H9 (cell line): ENCODE data around the gene TRIM42. TPM values are rescaled to one million over a fixed set of nuclear protein-coding genes. Genes with fewer than 3 reads are reported as not detected.

Experiments used
- DNase-seq: peaks from one replicate; pipeline ENCODE4 v3.0.0-alpha.2; 2017
- H2AFZ ChIP-seq: one replicate; pipeline ENCODE4 v1.6.1; 2013; ENCODE audit warnings: mild to moderate bottlenecking, low read length, control low read depth, moderate library complexity
- H2AK5ac ChIP-seq: 2 replicates; pipeline ENCODE4 v1.6.1; 2013; ENCODE audit warnings: low read length, control low read depth, mixed read lengths; ENCODE audit not compliant: insufficient read length
- H2BK120ac ChIP-seq: one replicate; pipeline ENCODE4 v1.6.1; 2013; ENCODE audit warnings: low read depth, mild to moderate bottlenecking, low read length, control low read depth, inconsistent platforms; ENCODE audit not compliant: poor library complexity, severe bottlenecking
- H2BK12ac ChIP-seq: 2 replicates; pipeline ENCODE4 v1.6.1; 2013; ENCODE audit warnings: low read length, control low read depth, mixed read lengths, low read depth; ENCODE audit not compliant: insufficient read length
- H2BK15ac ChIP-seq: 2 replicates; pipeline ENCODE4 v1.6.1; 2013; ENCODE audit warnings: low read depth, low read length, control low read depth
- H2BK20ac ChIP-seq: one replicate; pipeline ENCODE4 v1.6.1; 2013; ENCODE audit warnings: low read depth, mild to moderate bottlenecking, low read length, control low read depth, inconsistent platforms; ENCODE audit not compliant: poor library complexity, severe bottlenecking
- H2BK5ac ChIP-seq: 2 replicates; pipeline ENCODE4 v1.6.1; 2013; ENCODE audit warnings: low read length, control low read depth, mixed read lengths; ENCODE audit not compliant: insufficient read length
- H3K14ac ChIP-seq: 2 replicates; pipeline ENCODE4 v1.6.1; 2013; ENCODE audit warnings: low read length, control low read depth; ENCODE audit not compliant: insufficient read depth
- H3K18ac ChIP-seq: 2 replicates; pipeline ENCODE4 v1.6.1; 2013; ENCODE audit warnings: low read depth, mild to moderate bottlenecking, mixed read lengths, low read length, control low read depth; ENCODE audit not compliant: insufficient read length
- H3K23ac ChIP-seq: 2 replicates; pipeline ENCODE4 v1.6.1; 2013; ENCODE audit warnings: low read length, control low read depth, mixed read lengths, low read depth; ENCODE audit not compliant: insufficient read length
- H3K23me2 ChIP-seq: 2 replicates; pipeline ENCODE4 v1.6.1; 2013; ENCODE audit warnings: low read depth, mild to moderate bottlenecking, mixed read lengths, low read length, control low read depth; ENCODE audit not compliant: insufficient read length, poor library complexity, severe bottlenecking
- H3K27ac ChIP-seq: 2 replicates; pipeline ENCODE4 v1.5.1; 2013; ENCODE audit warnings: low read length, control low read depth, mixed read lengths, low read depth; ENCODE audit not compliant: insufficient read length
- H3K27me3 ChIP-seq: 2 replicates; pipeline ENCODE4 v1.6.1; 2013; ENCODE audit warnings: low read length, control low read depth, inconsistent platforms; ENCODE audit not compliant: insufficient read depth
- H3K4ac ChIP-seq: 2 replicates; pipeline ENCODE4 v1.6.1; 2013; ENCODE audit warnings: low read depth, mild to moderate bottlenecking, control low read depth, inconsistent platforms, low read length, moderate library complexity
- H3K4me1 ChIP-seq: 2 replicates; pipeline ENCODE4 v1.6.1; 2013; ENCODE audit warnings: low read length, control low read depth, inconsistent platforms; ENCODE audit not compliant: insufficient read depth
- H3K4me2 ChIP-seq: 2 replicates; pipeline ENCODE4 v1.6.1; 2013; ENCODE audit warnings: low read length, control low read depth, mixed read lengths; ENCODE audit not compliant: insufficient read length, insufficient read depth
- H3K56ac ChIP-seq: 2 replicates; pipeline ENCODE4 v1.6.1; 2013; ENCODE audit warnings: low read depth, mild to moderate bottlenecking, mixed read lengths, low read length, control low read depth; ENCODE audit not compliant: insufficient read length
- H3K79me1 ChIP-seq: 2 replicates; pipeline ENCODE4 v1.6.1; 2013; ENCODE audit warnings: low read depth, mild to moderate bottlenecking, moderate library complexity, low read length, control low read depth, inconsistent platforms; ENCODE audit not compliant: insufficient read depth, poor library complexity, severe bottlenecking
- H3K79me2 ChIP-seq: 2 replicates; pipeline ENCODE4 v1.6.1; 2013; ENCODE audit warnings: low read length, control low read depth, inconsistent platforms; ENCODE audit not compliant: insufficient read depth
- H3K9ac ChIP-seq: 2 replicates; pipeline ENCODE4 v1.6.1; 2013; ENCODE audit warnings: low read length, control low read depth, mixed read lengths; ENCODE audit not compliant: insufficient read length; ENCODE audit errors: extremely low read depth
- H3K9me3 ChIP-seq: one replicate; pipeline ENCODE4 v1.6.1; 2013; ENCODE audit warnings: low read depth, low read length, inconsistent platforms; ENCODE audit not compliant: control insufficient read depth
- H3T11ph ChIP-seq: one replicate; pipeline ENCODE4 v1.6.1; 2013; ENCODE audit warnings: mild to moderate bottlenecking, low read length, control low read depth, inconsistent platforms
- H4K20me1 ChIP-seq: one replicate; pipeline ENCODE4 v1.6.1; 2013; ENCODE audit not compliant: control insufficient read depth, insufficient read length, insufficient read depth
- H4K5ac ChIP-seq: 2 replicates; pipeline ENCODE4 v1.6.1; 2013; ENCODE audit warnings: low read depth, mild to moderate bottlenecking, mixed read lengths, low read length, control low read depth; ENCODE audit not compliant: insufficient read length
- H4K8ac ChIP-seq: replicated peaks from 2 replicates; pipeline ENCODE4 v1.6.1; 2013; ENCODE audit warnings: low read length, control low read depth, mixed read lengths, low read depth; ENCODE audit not compliant: insufficient read length
- H4K91ac ChIP-seq: 2 replicates; pipeline ENCODE4 v1.6.1; 2013; ENCODE audit warnings: low read depth, mild to moderate bottlenecking, moderate library complexity, mixed read lengths, low read length, control low read depth; ENCODE audit not compliant: insufficient read length
- H3K27ac Mint-ChIP-seq, 3 experiments: 2 replicates in 2 of 3; 3 replicates in 1 of 3; pipeline ENCODE4 v1.8.0; 2020 to 2021; ENCODE audit warnings: mixed read lengths in 3 of 3, mild to moderate bottlenecking in 1 of 3, moderate library complexity in 1 of 3
- H3K27me3 Mint-ChIP-seq: 2 replicates; pipeline ENCODE4 v1.8.0; 2021; ENCODE audit warnings: low read depth, mild to moderate bottlenecking, moderate library complexity, mixed read lengths
- H3K36me3 Mint-ChIP-seq, 3 experiments: 2 replicates in 2 of 3; 3 replicates in 1 of 3; pipeline ENCODE4 v1.8.0; 2020 to 2021; ENCODE audit warnings: low read depth in 3 of 3, mixed read lengths in 3 of 3; ENCODE audit not compliant: insufficient read depth in 1 of 3
- H3K4me1 Mint-ChIP-seq, 2 experiments: 2 replicates each; pipeline ENCODE4 v1.8.0; 2020; ENCODE audit warnings: mixed read lengths in 2 of 2
- H3K4me3 Mint-ChIP-seq, 2 experiments: 2 replicates in 1 of 2; 3 replicates in 1 of 2; pipeline ENCODE4 v1.8.0; 2020 to 2021; ENCODE audit warnings: mild to moderate bottlenecking in 2 of 2, mixed read lengths in 2 of 2, moderate library complexity in 1 of 2
- H3K9me3 Mint-ChIP-seq, 2 experiments: 2 replicates in 1 of 2; 3 replicates in 1 of 2; pipeline ENCODE4 v1.8.0; 2020; ENCODE audit warnings: mild to moderate bottlenecking in 2 of 2, mixed read lengths in 2 of 2, moderate library complexity in 1 of 2
- CTCF ChIP-seq: fragments of 200-600 bp; sonication (generic); conservative IDR thresholded peaks from 3 replicates; pipeline ENCODE4 v1.8.0; 2021; ENCODE audit warnings: antibody characterized with exemption, mild to moderate bottlenecking
- WGBS: extraction: QIAGEN DNeasy Blood & Tissue Kit; methylation state at CpG from one replicate; pipeline ENCODE4 v1.1.7; 2013; ENCODE audit warnings: missing lambda C conversion rate, low lambda C conversion rate, mixed read lengths; ENCODE audit not compliant: insufficient read length; ENCODE audit errors: extremely low coverage; 5-methylcytosine and 5-hydroxymethylcytosine counted together
- total RNA-seq: library from RNA; stranded (reverse); gene quantifications from 2 replicates; pipeline ENCODE4 v1.2.1, GENCODE V29; 2021

Gene TRIM42
- total RNA-seq, 1 experiment from 2014 or later, result not detected

- DNase-seq, result no peak
- Histone ChIP-seq H3K23me2 (no peaks in the 10 kb centered on the region), H3K4ac (no peak overlapping the region), H3K9ac (no peak overlapping the region), H3K18ac (no peak overlapping the region), H3K4me2 (no peak overlapping the region), H2BK20ac (no peak overlapping the region), H3K27me3 (no peaks in the 10 kb centered on the region), H2AK5ac (no peak overlapping the region), H3K23ac (no peak overlapping the region), H3K56ac (no peak overlapping the region), H3K27ac (no peak overlapping the region), H2BK120ac (no peak overlapping the region), H3T11ph (no peak overlapping the region), H2BK5ac (no peak overlapping the region), H3K79me1 (no peaks in the 10 kb centered on the region), H4K8ac (no peak overlapping the region), H2AFZ (no peak overlapping the region), H3K9me3 (no peaks in the 10 kb centered on the region), H3K14ac (no peak overlapping the region), H2BK12ac (no peak overlapping the region), H3K79me2 (no peaks in the 10 kb centered on the region), H4K5ac (no peak overlapping the region), H4K20me1 (no peaks in the 10 kb centered on the region), H4K91ac (no peak overlapping the region), H3K4me1 (no peaks in the 10 kb centered on the region), H2BK15ac (no peak overlapping the region)
- Mint-ChIP-seq H3K4me1 (peaks cover 7 to 15% of the 10 kb centered on the region in 2 experiments), H3K4me3 (no peak overlapping the region), H3K27me3 (peaks cover 5% of the 10 kb centered on the region; the same call in 1 of the 2 replicates), H3K9me3 (peaks cover 0 to 2% of the 10 kb centered on the region in 2 experiments; a peak in 1 of 5 replicates), H3K27ac (no peak overlapping the region), H3K36me3 (peaks cover 0 to 4% (median 2%) of the 10 kb centered on the region in 3 experiments; a peak in 3 of 7 replicates)
- no peak for TF ChIP-seq CTCF
- WGBS, result no CpG with 5 or more reads among the region's 3 CpGs
Measured at GRCh38 chr3:140733623-140734022, 55.8 kb downstream of the TRIM42 start.
